ENCODE results near the gene SLC45A3.
A peak's percentile ranks its signal among the peaks of the same experiment; 100 is the strongest.

The SLC45A3 gene

DNA sequence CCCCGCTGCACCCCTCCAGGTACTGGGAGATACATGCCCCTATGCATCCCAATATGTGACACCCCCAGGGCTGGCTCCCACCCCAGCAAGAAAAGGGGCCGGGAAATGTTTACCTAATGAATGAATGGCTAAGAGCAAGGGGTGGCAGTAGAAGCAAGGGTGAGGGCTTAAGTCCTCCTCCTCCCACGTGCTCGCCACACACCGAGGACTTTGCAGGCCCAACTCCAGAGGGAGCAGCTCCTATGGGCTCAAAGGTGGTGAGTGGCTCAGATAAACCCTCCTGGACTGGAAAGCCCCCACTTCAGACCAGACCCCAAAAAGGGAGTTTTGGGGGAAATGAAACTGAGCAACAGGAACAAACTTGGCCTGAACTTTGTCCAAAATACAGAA is 11.4 kb downstream of the SLC45A3 start:
- DNase-seq (ENCODE audit: low read depth): no peak

DNA sequence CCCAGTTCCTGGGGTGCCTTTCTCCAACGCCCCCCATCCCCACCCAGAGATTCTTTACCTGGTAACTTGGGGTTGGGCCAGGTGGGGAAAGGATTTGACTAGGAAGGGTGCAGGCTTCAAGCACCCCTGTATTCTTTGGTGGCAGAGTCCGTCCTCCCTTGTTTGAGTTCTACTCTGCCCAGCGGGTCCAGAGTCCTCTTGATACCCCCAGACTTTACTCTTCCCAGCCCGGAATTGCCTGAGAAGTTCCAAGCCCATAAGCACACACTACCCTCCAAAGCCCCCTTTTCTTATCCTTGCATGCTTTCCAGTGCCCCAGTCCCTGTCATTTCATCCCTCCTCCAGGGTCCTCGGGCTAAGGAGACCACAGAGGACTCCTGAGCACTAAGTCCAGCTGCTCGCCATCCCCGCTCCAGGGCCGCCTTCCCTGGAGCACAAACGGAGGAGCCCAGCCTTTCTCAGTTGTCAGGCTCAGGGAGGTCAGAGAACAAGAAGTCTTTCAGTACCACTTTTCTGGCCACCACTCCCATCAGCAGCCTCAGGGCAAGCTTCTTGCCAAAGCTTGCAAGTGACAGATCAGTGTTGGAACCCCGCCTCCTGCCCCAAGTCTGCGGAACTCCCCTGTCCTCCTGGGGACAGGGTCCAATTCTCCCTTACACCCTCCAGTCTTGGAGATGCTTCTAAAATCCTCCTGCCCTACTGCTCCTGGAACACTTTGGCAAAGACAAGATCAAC is 12.2 kb downstream of the SLC45A3 start:
- no peak for DNase-seq (ENCODE audit: low read depth)

DNA sequence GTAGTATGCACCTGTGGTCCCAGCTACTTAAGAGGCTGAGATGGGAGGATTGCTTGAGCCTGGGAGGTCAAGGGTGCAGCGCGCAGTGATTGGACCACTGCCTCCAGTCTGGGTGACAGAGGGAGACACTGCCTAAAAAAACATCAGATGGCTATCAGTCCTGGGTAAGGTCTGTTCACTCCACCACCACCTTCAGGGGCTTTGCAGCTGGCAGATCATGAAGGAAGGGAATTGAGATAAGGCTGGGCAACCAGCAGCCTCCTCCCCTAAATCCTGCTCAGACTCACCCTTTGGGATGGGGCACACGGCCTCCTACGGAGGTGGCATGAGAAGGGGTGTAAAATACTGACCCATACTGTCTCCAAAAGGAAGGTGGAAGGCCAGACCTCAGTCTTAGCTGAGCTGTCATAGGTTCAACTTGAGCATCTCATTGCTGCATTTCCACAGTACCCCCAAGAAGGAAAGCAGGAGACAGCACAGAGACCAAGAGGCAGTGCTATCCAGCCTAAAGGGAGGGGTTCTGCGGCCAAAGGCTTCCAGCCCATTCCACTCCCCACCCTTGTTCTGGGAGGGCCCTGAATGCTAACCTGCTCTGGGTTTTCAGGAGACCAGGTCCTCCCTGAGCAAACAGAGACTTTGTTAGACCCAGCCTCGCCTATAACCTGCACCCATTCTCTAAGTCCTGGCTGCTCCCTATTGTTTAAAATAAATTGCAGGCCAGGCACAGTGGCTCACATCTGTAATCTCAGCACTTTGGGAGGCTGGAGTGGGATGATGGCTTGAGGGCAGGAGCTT is 13.7 kb downstream of the SLC45A3 start:
- no peak for DNase-seq (ENCODE audit: low read depth)

DNA sequence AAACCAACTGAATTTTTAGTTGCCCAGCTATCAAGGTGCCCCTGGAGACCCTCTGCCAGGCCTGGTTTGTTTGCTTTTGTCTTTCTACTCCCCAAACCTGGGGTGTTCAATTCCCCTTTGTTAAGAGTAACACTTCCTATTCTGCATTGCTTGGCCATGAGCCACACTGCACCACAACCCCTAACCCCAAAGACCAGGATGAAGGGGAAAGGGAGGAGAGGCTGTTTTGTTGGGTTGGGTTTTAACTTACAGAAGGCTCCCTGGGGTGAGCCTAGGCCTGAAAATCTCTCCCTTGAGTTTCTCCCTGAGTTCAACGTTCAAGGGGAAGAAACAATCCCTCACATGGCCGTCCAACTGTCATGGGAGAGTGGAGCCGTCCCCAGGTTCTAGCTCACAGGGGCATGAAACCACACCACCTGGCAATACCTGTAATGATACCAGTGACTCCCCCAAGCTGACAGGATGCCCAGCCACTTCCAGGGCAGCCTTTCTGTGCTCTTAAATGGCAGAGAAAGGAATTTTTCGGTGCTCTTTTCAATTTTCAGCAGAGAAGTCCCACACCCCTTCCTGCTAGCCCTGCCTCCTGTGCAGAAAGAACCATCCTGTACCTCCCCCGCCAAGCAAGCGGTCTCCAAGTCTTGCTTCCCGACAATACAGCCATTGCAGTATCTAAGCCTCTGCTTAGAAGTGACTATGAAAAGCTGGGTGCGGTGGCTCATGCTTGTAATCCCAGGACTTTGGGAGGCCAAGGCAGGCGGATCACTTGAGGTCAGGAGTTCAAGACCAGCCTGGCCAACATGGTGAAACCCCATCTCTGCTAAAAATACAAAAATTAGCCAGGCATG is 14.9 kb downstream of the SLC45A3 start:
- no peak for DNase-seq (ENCODE audit: low read depth)

DNA sequence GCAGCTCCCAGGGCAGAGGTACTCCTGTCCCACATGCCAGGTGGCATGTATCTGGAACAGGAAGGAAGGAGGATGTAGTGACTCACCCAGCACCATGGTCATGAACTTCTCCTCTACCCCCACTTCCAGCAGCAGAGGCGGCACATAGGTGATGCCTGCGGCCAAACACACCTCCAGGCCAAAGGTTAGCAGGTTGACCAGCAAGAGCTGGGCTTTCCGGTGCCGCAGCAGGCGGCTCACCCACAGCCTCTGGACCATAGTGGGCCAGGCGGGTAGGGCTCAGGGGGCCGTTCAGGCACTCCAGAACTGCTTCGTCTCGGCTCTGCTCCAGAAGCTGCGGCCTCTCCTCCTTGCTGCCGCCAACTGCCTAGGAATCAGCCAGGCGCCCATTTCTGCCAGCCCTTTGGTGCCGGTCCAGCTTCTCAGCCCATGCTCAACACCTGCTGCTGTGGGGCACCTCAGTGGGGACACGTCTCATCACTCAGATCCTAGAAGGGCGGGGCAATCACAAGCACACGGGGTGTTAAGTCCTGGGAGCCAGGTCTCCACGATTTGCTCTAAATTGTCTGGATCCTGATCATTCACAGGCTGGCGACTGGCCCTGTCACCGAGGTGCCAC is 15.8 kb downstream of the SLC45A3 start:
- no peak for DNase-seq (ENCODE audit: low read depth)

DNA sequence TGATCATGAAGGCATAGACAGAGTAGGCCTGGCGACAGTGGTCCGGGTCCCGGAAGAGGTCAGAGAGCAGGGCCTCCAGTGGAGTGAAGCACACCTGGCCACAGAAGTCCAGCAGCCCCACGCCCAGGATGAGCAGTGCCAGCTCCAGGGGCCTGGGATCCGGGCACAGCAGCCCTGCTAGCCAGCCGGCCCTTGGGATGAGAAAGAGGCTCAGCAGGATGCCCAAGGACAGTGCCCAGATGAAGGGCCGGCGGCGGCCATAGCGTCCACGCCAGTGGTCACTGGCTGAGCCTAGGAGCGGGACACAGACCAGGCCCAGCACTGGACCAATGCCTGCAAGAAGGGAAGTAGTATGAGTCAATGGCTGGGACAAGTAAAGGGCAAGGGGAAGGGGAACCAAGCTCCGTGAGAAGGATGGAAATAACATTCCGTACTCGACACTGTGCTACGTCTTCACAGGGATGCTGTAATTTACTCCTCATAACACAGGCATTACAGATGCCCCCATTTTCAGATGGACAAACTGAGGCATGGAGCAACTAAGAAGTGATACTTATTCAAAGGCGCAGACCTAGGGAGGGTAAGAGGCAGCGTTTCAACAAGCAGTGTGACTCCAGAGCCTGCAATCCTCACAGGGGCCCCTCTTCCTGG is 16.9 kb downstream of the SLC45A3 start:
- no peak for DNase-seq (ENCODE audit: low read depth)

DNA sequence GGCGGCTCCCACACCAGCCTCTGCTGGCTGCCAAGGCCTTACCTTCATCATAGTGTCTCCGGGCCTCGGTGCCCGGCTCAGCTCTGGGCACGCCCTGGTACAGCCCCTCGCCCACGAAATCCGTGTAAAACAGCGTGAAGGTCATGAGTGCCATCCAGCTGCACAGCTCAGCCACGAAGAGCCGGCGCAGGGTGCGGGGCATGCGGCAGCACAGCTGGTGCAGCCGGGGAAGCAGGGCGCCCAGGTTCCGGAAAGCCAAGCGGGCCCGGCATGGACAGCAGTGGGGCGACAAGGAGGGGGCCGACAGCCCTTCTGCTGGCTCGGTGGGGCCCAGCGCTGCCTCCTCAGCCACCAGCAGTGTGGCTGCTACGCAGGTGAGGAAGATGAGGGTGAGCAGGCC is 17.5 kb downstream of the SLC45A3 start:
- DNase-seq (ENCODE audit: low read depth): no peak

DNA sequence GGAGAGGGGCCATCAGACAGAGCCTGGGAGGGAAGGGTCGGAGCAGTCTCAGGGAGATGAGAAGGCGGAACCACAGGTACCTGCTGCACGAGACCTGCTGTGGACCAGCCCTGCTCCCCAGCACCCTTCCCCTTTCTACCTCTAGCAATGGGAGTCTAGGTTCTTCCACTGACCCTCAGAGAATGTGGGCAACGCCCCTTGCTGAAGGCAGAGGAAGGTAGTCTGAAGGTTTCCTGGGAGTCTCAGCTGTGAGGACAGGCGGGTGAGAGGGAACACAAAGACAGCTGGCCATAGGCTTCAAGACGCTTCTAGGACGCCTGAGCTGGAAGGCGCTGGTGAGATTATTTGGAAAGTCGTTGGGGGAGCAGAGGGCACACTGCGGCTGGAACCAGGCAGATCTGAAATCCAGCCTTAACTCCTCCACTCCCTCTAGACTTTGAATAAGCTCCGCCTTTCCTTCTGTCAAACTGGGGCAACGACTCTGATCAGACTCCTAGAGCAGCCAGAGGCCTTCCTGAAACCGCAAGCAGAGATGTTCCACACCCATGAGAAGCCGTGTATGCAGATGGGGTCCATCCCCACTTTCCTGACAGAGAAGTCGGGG is 18.1 kb downstream of the SLC45A3 start:
- DNase-seq (ENCODE audit: low read depth): no peak

DNA sequence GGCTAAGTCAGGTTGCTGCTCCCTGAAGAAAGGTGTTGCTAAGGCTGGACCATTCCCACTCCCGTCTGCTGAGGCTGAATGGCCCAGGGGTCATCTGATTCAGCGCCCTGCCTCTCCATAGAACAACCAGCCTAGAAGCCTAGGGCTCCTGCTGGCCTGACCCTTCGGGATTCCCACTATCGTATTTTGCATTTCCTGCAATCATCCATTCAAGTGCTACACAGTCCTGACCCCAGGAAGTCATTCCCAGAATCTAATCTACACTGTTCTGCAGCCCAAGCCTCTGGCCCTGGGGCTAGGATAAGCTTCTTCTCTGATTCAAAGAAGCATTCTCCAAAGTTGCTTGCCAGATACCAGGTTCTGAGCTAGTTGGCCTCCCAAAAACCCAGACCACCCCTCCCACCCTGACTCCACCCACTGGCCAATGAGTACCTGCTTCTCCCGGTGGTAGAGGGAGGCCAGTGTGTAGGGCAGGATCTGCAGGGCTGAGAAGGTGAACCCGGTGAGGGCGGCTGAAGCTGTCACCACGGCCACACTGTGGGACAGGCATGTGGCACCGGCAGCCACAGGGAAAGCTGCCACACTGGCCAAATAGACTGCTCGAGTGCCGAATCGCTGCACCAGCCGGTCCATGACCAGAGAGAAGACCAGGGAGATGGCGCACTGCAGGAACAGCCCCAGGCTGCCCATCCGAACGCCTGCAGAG is 18.7 kb downstream of the SLC45A3 start:
- no peak for DNase-seq (ENCODE audit: low read depth)

DNA sequence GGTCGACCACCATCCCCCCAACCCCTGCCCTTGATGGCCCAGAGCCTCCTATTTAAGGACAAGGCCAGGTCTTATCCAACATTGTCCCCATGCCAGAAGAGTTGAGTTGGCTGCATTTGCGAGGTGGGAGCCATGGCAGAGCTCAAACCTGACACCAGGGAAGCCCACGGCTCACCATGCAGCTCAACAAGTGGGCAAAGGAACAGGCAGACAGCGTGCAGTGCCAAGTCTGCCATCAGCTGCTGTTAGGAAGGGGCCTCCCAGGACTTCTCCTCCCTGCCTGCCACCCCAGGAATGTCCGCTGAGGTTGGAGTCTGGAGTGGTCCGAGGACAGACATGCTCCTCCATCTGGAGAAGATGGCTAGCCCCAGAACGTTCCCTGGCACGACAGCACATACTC is 19.9 kb downstream of the SLC45A3 start:
- no peak for DNase-seq (ENCODE audit: low read depth)

DNA sequence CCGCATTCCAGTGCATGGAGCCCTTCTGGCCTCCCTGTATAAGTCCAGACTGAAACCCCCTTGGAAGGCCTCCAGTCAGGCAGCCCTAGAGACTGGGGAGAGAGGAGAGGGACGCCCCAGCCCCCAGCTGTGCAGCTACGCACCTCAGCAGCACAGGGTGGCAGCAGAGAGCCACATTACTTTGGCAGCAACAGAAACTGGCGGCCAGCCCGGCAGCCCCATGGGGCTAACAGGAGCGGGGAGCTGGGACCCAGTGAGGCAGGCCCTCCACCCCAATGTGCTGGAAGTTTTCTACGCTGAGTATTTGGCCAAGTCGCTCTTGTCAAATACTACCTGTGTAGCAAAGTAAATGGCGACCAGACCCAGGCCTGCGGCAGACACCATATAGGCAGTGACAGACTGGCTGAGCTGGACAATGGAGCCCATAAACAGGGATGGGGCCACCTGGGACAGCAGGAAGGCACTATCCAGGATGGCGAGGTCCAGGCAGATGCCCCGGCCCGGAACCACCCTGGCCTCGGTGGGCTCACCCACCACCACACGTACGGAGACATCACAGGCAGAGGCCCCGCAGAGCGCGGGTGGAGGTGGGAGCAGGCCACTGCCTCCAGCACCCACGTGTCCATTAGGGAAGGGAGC is 21.2 kb downstream of the SLC45A3 start:
- DNase-seq (ENCODE audit: low read depth): peak; percentile 45

DNA sequence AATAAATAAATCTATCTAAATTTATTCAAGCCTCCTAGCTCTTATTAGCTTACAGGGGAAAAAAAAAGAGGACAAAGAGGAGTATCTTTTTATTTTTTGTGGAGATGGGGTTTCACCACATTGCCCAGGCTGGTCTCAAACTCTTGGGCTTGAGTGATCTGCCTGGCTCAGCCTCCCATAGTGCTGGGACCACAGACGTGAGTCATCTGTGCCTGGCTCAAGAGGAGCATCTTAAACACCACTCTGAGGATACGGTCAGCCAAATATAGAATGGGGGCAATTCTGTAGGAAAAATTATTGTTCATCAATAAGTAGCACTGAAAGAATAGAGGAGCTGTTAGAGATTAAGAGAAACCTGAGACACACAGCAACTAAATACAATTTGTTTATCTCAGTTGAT is 24.1 kb downstream of the SLC45A3 start:
- peak; percentile 25 for DNase-seq (ENCODE audit: low read depth)

DNA sequence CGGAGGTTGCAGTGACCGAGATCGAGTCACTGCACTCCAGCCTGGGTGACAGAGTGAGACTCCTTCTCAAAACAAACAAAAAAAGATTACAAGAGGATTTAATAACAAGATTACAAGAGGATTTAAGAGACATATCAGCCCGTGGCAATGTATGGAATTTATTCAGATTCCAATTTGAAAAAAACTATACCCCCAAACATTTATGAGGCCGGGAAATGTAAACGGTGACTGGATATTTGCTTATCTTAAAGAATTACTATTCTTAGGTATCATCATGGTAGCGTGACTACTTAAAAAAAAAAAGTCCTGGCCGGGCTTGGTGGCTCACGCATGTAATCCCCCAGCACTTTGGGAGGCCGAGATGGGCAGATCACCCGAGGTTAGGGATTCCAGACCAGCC is 27.3 kb downstream of the SLC45A3 start:
- no peak for DNase-seq (ENCODE audit: low read depth)

DNA sequence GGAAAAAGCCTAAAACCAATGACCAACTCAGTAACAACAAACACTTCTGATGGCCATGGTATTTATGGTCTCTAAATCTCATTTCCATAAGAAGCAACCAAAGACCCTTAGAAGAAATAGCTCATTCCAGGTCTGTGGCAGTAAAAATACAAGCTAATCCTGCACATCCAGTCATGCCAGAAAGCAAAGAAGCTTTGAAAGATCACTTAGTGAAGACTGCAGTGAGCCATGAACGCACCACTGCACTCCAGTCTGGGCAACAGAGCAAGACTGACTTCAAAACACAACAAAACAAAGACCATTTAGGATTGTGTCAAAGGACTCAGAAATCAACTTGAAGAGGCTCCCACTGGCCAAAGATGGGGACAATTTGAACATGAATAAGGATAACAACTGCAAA is 30.1 kb downstream of the SLC45A3 start:
- no peak for DNase-seq (ENCODE audit: low read depth)

DNA sequence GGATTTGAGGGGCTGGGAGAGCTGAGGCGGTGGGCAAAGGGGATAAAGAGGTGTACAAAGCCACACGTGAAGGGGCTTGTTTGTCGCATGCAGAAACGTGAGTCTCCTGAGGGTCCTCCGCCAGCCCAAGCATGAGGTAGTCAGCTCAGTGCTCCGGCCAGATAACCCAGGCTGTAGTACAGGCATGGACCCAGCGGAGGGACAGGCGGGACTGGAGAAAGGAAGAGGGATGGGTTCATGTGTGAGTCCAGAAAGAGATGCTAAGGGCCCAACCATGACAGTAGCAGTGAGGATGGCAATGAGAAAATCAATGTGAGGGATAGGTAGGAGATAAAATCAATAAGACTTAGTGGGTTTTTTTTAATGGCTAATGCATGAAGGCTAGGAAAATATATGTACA is 34.8 kb downstream of the SLC45A3 start:
- DNase-seq (ENCODE audit: low read depth): no peak

DNA sequence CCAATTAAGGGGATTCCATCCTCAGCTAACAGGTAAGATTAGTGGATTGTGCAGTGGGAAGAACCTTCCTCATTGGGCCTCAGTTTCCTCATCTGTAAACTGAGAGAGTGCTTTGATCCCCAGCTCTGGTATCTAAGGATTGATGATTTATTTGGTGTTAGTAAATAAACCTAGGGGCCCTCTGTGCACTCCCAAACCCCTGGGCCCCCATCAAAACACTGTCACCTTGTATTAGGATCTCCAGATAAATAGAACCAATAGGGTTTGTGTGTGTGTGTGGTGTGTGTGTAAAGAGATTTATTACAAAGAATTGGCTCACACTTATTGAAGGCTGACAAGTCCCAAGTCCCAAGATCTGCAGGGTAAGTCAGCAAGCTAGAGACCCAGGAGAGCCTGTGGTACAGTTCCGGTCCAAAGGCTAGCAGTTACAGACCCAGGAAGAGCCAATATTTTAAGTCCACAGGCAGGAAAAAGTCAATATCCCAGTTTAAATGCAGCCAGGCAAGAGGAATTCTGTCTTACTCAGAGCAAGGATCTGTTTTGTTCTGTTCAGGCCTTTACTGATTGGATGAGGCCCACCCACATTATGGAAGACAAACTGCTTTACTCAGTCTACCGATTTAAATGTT is 37.5 kb downstream of the SLC45A3 start:
- DNase-seq (ENCODE audit: low read depth): no peak

DNA sequence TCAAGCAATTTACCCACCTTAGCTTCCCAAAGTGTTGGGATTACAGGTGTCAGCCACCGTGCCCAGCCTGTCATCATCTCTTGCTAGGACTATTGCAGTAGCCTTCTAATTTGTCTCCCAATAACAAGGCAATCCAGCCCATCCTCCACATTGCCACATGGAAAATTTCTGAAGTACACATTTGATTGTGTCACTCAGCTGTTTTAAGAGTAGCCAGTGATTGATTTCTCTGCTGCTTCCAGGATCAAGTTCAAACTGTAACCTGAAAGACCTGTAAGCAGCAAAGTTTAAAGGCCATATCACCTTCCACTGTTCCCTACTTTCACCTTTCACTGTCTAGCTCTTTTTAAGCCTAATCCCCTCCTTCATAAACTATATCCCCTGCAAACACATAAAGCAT is 40.7 kb downstream of the SLC45A3 start:
- DNase-seq (ENCODE audit: low read depth): no peak

DNA sequence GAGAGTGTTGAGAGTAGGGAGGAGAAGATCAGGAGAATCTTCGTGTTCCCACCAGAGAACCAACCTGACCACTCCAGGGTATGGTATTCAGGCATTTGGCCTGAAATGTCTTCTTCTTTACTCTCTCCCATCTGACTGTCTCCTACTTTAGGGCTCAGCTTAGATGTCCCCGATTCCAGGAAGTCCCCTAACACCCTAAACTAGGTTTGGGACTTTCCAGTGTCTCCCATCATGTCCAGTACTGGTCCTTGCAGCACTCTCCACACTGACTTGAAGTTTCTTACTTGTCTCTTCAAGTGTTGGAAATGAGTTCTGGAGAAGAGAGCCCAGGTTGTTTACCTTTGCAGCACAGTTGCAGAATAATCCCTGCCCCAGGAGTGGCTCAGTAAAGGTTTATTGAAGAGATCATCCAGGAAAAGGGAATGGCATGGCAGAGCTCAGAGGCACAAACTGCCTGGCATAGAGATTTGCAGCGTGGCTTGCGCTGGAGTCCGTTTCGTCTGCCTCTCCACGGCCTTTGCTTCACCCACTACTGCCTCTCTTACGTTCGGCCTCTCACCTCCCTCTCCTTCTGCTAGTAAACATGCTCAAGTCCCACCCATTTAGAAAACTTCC is 42.3 kb downstream of the SLC45A3 start:
- DNase-seq (ENCODE audit: low read depth): no peak

DNA sequence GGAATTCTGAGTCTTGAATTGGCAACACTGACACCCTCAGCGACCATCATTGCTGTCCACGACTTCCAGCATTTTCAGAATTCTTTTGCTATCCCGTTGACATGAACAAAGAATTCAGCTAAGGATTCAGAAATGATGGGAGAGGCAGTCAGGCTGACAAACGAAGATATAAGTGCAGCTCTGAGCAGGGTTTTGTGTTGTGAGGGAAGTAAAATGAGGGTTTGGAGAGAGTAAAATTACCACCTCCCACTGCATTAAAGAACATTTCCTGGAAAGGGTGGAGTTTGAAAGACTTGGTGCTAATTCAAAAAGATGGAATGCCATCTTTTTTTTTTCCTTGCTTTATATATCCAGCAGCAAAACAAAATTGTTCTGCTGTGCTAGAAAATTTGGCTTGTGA is 43.6 kb downstream of the SLC45A3 start:
- DNase-seq (ENCODE audit: low read depth): no peak

Data from stromal cell of bone marrow (primary cell).